ENCODE measurements around the gene NAA15.

Gene NAA15

GRCh38 chr4:139315221-139315675, 13.9 kb downstream of the NAA15 start:
- Histone ChIP-seq H3K9ac (ENCODE audit: low read depth, low read length, poor library complexity, severe bottlenecking) (no peak overlapping the region), H4K20me1 (ENCODE audit: insufficient read depth, low read length, poor library complexity, severe bottlenecking) (peaks cover 74% of the 10 kb centered on the region), H3K27me3 (ENCODE audit: insufficient read depth, low read length, poor library complexity, severe bottlenecking) (no peaks in the 10 kb centered on the region), H2AFZ (ENCODE audit: low read length) (no peak overlapping the region), H3K4me1 (ENCODE audit: insufficient read depth, low read length, poor library complexity, severe bottlenecking) (peaks cover 32% of the 10 kb centered on the region), H3K9me3 (ENCODE audit: insufficient read depth, low read depth, low read length) (no peaks in the 10 kb centered on the region), H3K79me2 (ENCODE audit: insufficient read depth, low read length) (peaks cover 100% of the 10 kb centered on the region), H3F3A (ENCODE audit: low read depth) (peaks cover 6% of the 10 kb centered on the region; the same call in 1 of the 2 replicates), H3K4me2 (ENCODE audit: low read depth, low read length, poor library complexity, severe bottlenecking) (no peak overlapping the region), H3K9me2 (replicated peaks; ENCODE audit: low read depth, low read length) (no peaks in the 10 kb centered on the region), H3K4me3 (ENCODE audit: low read length, poor library complexity, severe bottlenecking) (no peak overlapping the region), H3K36me3 (ENCODE audit: insufficient read depth, low read length) (no peaks in the 10 kb centered on the region)
- TF ChIP-seq CTCF (conservative IDR thresholded peaks at IDR 0.05; ENCODE audit: low read length) (no peak), EZH2phosphoT487 (IDR thresholded peaks at IDR 0.05; ENCODE audit: borderline replicate concordance) (no peak)

- H3K36me3 ChIP-seq (ENCODE audit: insufficient read depth, low read length), result 0 out of 2 replicates have a peak, but pooled peaks cover under 1% of the 10 kb centered on the region
- TF ChIP-seq EZH2phosphoT487 (IDR thresholded peaks at IDR 0.05; ENCODE audit: borderline replicate concordance), result no peak
- no peak for TF ChIP-seq CTCF (conservative IDR thresholded peaks at IDR 0.05; ENCODE audit: low read length)
Measured at GRCh38 chr4:139316733-139317132, 15.4 kb downstream of the NAA15 start.

GRCh38 chr4:139317635-139318034, 16.3 kb downstream of the NAA15 start:
- Histone ChIP-seq H2AFZ (ENCODE audit: low read length) (no peak overlapping the region), H3K9me3 (ENCODE audit: insufficient read depth, low read depth, low read length) (no peaks in the 10 kb centered on the region; the same call in 1 of the 2 replicates), H3K36me3 (ENCODE audit: insufficient read depth, low read length) (0 out of 2 replicates have a peak, but pooled peaks cover 3% of the 10 kb centered on the region), H3K79me2 (ENCODE audit: insufficient read depth, low read length) (peaks cover 100% of the 10 kb centered on the region), H3K9me2 (replicated peaks; ENCODE audit: low read depth, low read length) (no peaks in the 10 kb centered on the region), H3K4me3 (ENCODE audit: low read length, poor library complexity, severe bottlenecking) (no peak overlapping the region), H3K4me2 (ENCODE audit: low read depth, low read length, poor library complexity, severe bottlenecking) (no peak overlapping the region), H3K27me3 (ENCODE audit: insufficient read depth, low read length, poor library complexity, severe bottlenecking) (no peaks in the 10 kb centered on the region), H4K20me1 (ENCODE audit: insufficient read depth, low read length, poor library complexity, severe bottlenecking) (peaks cover 75% of the 10 kb centered on the region), H3K9ac (ENCODE audit: low read depth, low read length, poor library complexity, severe bottlenecking) (no peak overlapping the region), H3K4me1 (ENCODE audit: insufficient read depth, low read length, poor library complexity, severe bottlenecking) (peaks cover 26% of the 10 kb centered on the region), H3F3A (ENCODE audit: low read depth) (0 out of 2 replicates have a peak, but pooled peaks cover 2% of the 10 kb centered on the region)
- no peak for TF ChIP-seq CTCF (conservative IDR thresholded peaks at IDR 0.05; ENCODE audit: low read length)
- TF ChIP-seq EZH2phosphoT487 (IDR thresholded peaks at IDR 0.05; ENCODE audit: borderline replicate concordance), result no peak

More at GRCh38 chr4:139316733-139317132, 15.4 kb downstream of the NAA15 start:
- Histone ChIP-seq H3K4me1 (ENCODE audit: insufficient read depth, low read length, poor library complexity, severe bottlenecking) (peaks cover 32% of the 10 kb centered on the region), H3K9me2 (replicated peaks; ENCODE audit: low read depth, low read length) (no peaks in the 10 kb centered on the region), H4K20me1 (ENCODE audit: insufficient read depth, low read length, poor library complexity, severe bottlenecking) (peaks cover 77% of the 10 kb centered on the region), H3K27me3 (ENCODE audit: insufficient read depth, low read length, poor library complexity, severe bottlenecking) (no peaks in the 10 kb centered on the region), H3K4me2 (ENCODE audit: low read depth, low read length, poor library complexity, severe bottlenecking) (peak overlapping the region; percentile 11), H3K9me3 (ENCODE audit: insufficient read depth, low read depth, low read length) (no peaks in the 10 kb centered on the region; the same call in 1 of the 2 replicates), H3K4me3 (ENCODE audit: low read length, poor library complexity, severe bottlenecking) (no peak overlapping the region), H2AFZ (ENCODE audit: low read length) (no peak overlapping the region), H3K79me2 (ENCODE audit: insufficient read depth, low read length) (peaks cover 100% of the 10 kb centered on the region), H3F3A (ENCODE audit: low read depth) (peaks cover 6% of the 10 kb centered on the region; the same call in 1 of the 2 replicates), H3K9ac (ENCODE audit: low read depth, low read length, poor library complexity, severe bottlenecking) (no peak overlapping the region)

Measured in Loucy (cell line).